ENCODE data around the gene IFNA4. TPM values are rescaled to one million over a fixed set of nuclear protein-coding genes. Genes with fewer than 3 reads are reported as not detected.
"Not testable (repeated sequence)": the region's sequence is repeated elsewhere in the genome, so short reads cannot be mapped to it uniquely, and the experiment has no call there.

IFNA4 gene
- total and polyA plus RNA-seq, 10 donors = not detected

GRCh38 chr9:21228122-21228521 lies 40.7 kb upstream of the IFNA4 start, which contains the start of gene IFNA17:
Gene IFNA17, minus strand, starts transcription at chr9:21228222. Its CDS starts 49 bp downstream, at chr9:21228173.
- no peaks in the 10 kb centered on the region for H3K36me3 ChIP-seq
- WGBS, 5 donors = 80 to 93% (median 88%) methylated on average over 2 of the region's 2 CpGs
- intact Hi-C loops (cut with DNase I; ENCODE audit: low total_unique reads) = no loop called here
- no peak for DNase-seq
- no peaks in the 10 kb centered on the region for H3K9me3 ChIP-seq
- H3K4me3 ChIP-seq = no peak within 1 kb of the TSS
- H3K27me3 ChIP-seq (replicated peaks in 1 of 7) = no peaks in the 10 kb centered on the region
- H3K4me1 ChIP-seq = no peaks in the 10 kb centered on the region
- H3K27ac ChIP-seq = no peak within 1 kb of the TSS
- TF ChIP-seq POLR2AphosphoS5 (IDR thresholded peaks at IDR 0.05) (no peak), POLR2A (IDR thresholded peaks at IDR 0.05) (no peak), CTCF (IDR thresholded peaks at IDR 0.05 in 8 of 11, conservative IDR thresholded peaks at IDR 0.05 in 3 of 11) (no peak)

DNA sequence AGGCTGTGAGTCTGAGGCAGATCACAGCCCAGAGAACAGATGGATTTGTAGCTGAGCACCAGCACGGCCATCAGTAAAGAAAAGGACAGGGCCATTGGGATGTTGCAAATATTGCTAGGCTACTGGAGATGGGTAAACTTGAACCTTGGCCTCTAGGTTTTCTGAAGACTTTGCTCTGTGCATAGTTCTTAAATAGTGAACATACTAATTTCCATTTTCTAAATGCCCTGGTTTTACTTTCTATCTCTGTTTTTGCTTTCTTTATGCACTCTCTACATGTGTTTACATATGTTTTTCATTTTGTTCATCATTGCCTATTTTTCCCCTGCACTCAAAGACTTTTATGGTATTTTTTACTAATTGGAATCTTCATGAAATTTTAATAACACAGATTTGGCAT lies 29.8 kb upstream of the IFNA4 start, which contains the start of gene IFNA16:
TSS of gene IFNA16 (minus strand) at position 101 of the 400 bp plus-strand sequence. CDS start at position 95, 6 bp downstream.
- H3K36me3 ChIP-seq; H3K4me1 ChIP-seq; H3K27me3 ChIP-seq (replicated peaks in 1 of 7); intact Hi-C loops (cut with DNase I; ENCODE audit: low total_unique reads); H3K27ac ChIP-seq; H3K4me3 ChIP-seq; DNase-seq; H3K9me3 ChIP-seq: not testable (repeated sequence)
- 75 to 95% (median 86%) methylated on average over 1 of the region's 1 CpG for WGBS, 5 donors

GRCh38 chr9:21213411-21214326 lies 26.3 kb upstream of the IFNA4 start:
- H3K4me1 ChIP-seq; H3K27me3 ChIP-seq (replicated peaks in 1 of 7); DNase-seq; H3K4me3 ChIP-seq; H3K9me3 ChIP-seq; intact Hi-C loops (cut with DNase I; ENCODE audit: low total_unique reads); H3K36me3 ChIP-seq; H3K27ac ChIP-seq: not testable (repeated sequence)
- 23 to 35% (median 30%) methylated on average over 4 to 5 of the region's 5 CpGs for WGBS, 5 donors
- TF ChIP-seq CTCF (IDR thresholded peaks at IDR 0.05 in 8 of 11, conservative IDR thresholded peaks at IDR 0.05 in 3 of 11) = peak in 6 of 11 experiments; percentile 19 to 51 (median 38)

DNA sequence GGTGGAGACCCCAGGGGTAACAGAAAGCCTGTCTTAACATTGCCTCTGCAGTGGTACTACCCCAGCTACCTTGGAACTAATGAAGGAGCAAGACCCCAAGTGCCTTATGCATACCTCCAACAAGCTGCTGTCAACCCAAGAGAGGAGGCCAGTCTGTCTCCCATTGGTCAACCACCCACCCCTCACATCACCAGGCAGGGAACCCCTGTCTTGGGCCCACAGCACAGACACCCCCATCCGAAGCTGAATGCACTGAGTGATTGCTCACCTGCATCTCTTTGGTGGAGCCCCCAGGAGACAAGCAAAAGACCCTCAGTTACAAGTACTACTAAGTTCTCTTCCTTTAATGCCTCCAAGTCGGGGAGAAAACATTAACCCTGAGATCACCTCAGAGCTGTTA lies 24.8 kb upstream of the IFNA4 start:
- H3K9me3 ChIP-seq; intact Hi-C loops (cut with DNase I; ENCODE audit: low total_unique reads); H3K27me3 ChIP-seq (replicated peaks in 1 of 7); DNase-seq; H3K36me3 ChIP-seq; H3K27ac ChIP-seq; H3K4me3 ChIP-seq; H3K4me1 ChIP-seq: not testable (repeated sequence)
- WGBS, 5 donors = 33 to 86% (median 72%) methylated on average over 1 to 2 of the region's 2 CpGs

DNA sequence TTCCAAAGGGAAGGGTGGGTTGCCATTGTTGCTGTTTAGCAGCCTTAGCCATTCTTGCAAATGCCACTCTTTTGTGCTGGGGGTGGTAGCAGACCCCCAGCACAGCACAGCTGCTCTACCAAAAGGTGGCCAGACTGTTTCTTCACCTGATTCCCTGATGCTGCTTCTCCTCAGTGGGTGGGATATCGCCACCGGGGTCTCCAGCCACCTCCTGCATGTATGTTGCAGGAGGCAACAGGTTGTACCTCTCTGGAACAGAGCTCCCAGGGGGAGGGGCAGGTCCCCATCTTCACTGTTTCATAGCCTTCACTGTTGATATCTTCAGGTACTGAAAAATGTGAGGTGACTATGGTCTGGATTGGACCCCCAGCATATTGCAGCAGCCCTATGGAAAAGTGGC lies 23.4 kb upstream of the IFNA4 start:
- DNase-seq; H3K36me3 ChIP-seq; H3K4me3 ChIP-seq; H3K27ac ChIP-seq; intact Hi-C loops (cut with DNase I; ENCODE audit: low total_unique reads); H3K4me1 ChIP-seq; H3K9me3 ChIP-seq; H3K27me3 ChIP-seq (replicated peaks in 1 of 7): not testable (repeated sequence)
- WGBS, 5 donors = 72 to 100% (median 88%) methylated on average over 2 of the region's 2 CpGs
